H9 (cell line): ENCODE data around the gene SDK1. TPM values are rescaled to one million over a fixed set of nuclear protein-coding genes. Genes with fewer than 3 reads are reported as not detected.
A peak's percentile ranks its signal among the peaks of the same experiment; 100 is the strongest.

Experiments used
- DNase-seq: peaks from one replicate; pipeline ENCODE4 v3.0.0-alpha.2; 2017
- H2AFZ ChIP-seq: one replicate; pipeline ENCODE4 v1.6.1; 2013; ENCODE audit warnings: mild to moderate bottlenecking, low read length, control low read depth, moderate library complexity
- H2AK5ac ChIP-seq: 2 replicates; pipeline ENCODE4 v1.6.1; 2013; ENCODE audit warnings: low read length, control low read depth, mixed read lengths; ENCODE audit not compliant: insufficient read length
- H2BK120ac ChIP-seq: one replicate; pipeline ENCODE4 v1.6.1; 2013; ENCODE audit warnings: low read depth, mild to moderate bottlenecking, low read length, control low read depth, inconsistent platforms; ENCODE audit not compliant: poor library complexity, severe bottlenecking
- H2BK12ac ChIP-seq: 2 replicates; pipeline ENCODE4 v1.6.1; 2013; ENCODE audit warnings: low read length, control low read depth, mixed read lengths, low read depth; ENCODE audit not compliant: insufficient read length
- H2BK15ac ChIP-seq: 2 replicates; pipeline ENCODE4 v1.6.1; 2013; ENCODE audit warnings: low read depth, low read length, control low read depth
- H2BK20ac ChIP-seq: one replicate; pipeline ENCODE4 v1.6.1; 2013; ENCODE audit warnings: low read depth, mild to moderate bottlenecking, low read length, control low read depth, inconsistent platforms; ENCODE audit not compliant: poor library complexity, severe bottlenecking
- H2BK5ac ChIP-seq: 2 replicates; pipeline ENCODE4 v1.6.1; 2013; ENCODE audit warnings: low read length, control low read depth, mixed read lengths; ENCODE audit not compliant: insufficient read length
- H3K14ac ChIP-seq: 2 replicates; pipeline ENCODE4 v1.6.1; 2013; ENCODE audit warnings: low read length, control low read depth; ENCODE audit not compliant: insufficient read depth
- H3K18ac ChIP-seq: 2 replicates; pipeline ENCODE4 v1.6.1; 2013; ENCODE audit warnings: low read depth, mild to moderate bottlenecking, mixed read lengths, low read length, control low read depth; ENCODE audit not compliant: insufficient read length
- H3K23ac ChIP-seq: 2 replicates; pipeline ENCODE4 v1.6.1; 2013; ENCODE audit warnings: low read length, control low read depth, mixed read lengths, low read depth; ENCODE audit not compliant: insufficient read length
- H3K23me2 ChIP-seq: 2 replicates; pipeline ENCODE4 v1.6.1; 2013; ENCODE audit warnings: low read depth, mild to moderate bottlenecking, mixed read lengths, low read length, control low read depth; ENCODE audit not compliant: insufficient read length, poor library complexity, severe bottlenecking
- H3K27ac ChIP-seq: 2 replicates; pipeline ENCODE4 v1.5.1; 2013; ENCODE audit warnings: low read length, control low read depth, mixed read lengths, low read depth; ENCODE audit not compliant: insufficient read length
- H3K27me3 ChIP-seq: 2 replicates; pipeline ENCODE4 v1.6.1; 2013; ENCODE audit warnings: low read length, control low read depth, inconsistent platforms; ENCODE audit not compliant: insufficient read depth
- H3K4ac ChIP-seq: 2 replicates; pipeline ENCODE4 v1.6.1; 2013; ENCODE audit warnings: low read depth, mild to moderate bottlenecking, control low read depth, inconsistent platforms, low read length, moderate library complexity
- H3K4me1 ChIP-seq: 2 replicates; pipeline ENCODE4 v1.6.1; 2013; ENCODE audit warnings: low read length, control low read depth, inconsistent platforms; ENCODE audit not compliant: insufficient read depth
- H3K4me2 ChIP-seq: 2 replicates; pipeline ENCODE4 v1.6.1; 2013; ENCODE audit warnings: low read length, control low read depth, mixed read lengths; ENCODE audit not compliant: insufficient read length, insufficient read depth
- H3K56ac ChIP-seq: 2 replicates; pipeline ENCODE4 v1.6.1; 2013; ENCODE audit warnings: low read depth, mild to moderate bottlenecking, mixed read lengths, low read length, control low read depth; ENCODE audit not compliant: insufficient read length
- H3K79me1 ChIP-seq: 2 replicates; pipeline ENCODE4 v1.6.1; 2013; ENCODE audit warnings: low read depth, mild to moderate bottlenecking, moderate library complexity, low read length, control low read depth, inconsistent platforms; ENCODE audit not compliant: insufficient read depth, poor library complexity, severe bottlenecking
- H3K79me2 ChIP-seq: 2 replicates; pipeline ENCODE4 v1.6.1; 2013; ENCODE audit warnings: low read length, control low read depth, inconsistent platforms; ENCODE audit not compliant: insufficient read depth
- H3K9ac ChIP-seq: 2 replicates; pipeline ENCODE4 v1.6.1; 2013; ENCODE audit warnings: low read length, control low read depth, mixed read lengths; ENCODE audit not compliant: insufficient read length; ENCODE audit errors: extremely low read depth
- H3K9me3 ChIP-seq: one replicate; pipeline ENCODE4 v1.6.1; 2013; ENCODE audit warnings: low read depth, low read length, inconsistent platforms; ENCODE audit not compliant: control insufficient read depth
- H3T11ph ChIP-seq: one replicate; pipeline ENCODE4 v1.6.1; 2013; ENCODE audit warnings: mild to moderate bottlenecking, low read length, control low read depth, inconsistent platforms
- H4K20me1 ChIP-seq: one replicate; pipeline ENCODE4 v1.6.1; 2013; ENCODE audit not compliant: control insufficient read depth, insufficient read length, insufficient read depth
- H4K5ac ChIP-seq: 2 replicates; pipeline ENCODE4 v1.6.1; 2013; ENCODE audit warnings: low read depth, mild to moderate bottlenecking, mixed read lengths, low read length, control low read depth; ENCODE audit not compliant: insufficient read length
- H4K8ac ChIP-seq: replicated peaks from 2 replicates; pipeline ENCODE4 v1.6.1; 2013; ENCODE audit warnings: low read length, control low read depth, mixed read lengths, low read depth; ENCODE audit not compliant: insufficient read length
- H4K91ac ChIP-seq: 2 replicates; pipeline ENCODE4 v1.6.1; 2013; ENCODE audit warnings: low read depth, mild to moderate bottlenecking, moderate library complexity, mixed read lengths, low read length, control low read depth; ENCODE audit not compliant: insufficient read length
- H3K27ac Mint-ChIP-seq, 3 experiments: 2 replicates in 2 of 3; 3 replicates in 1 of 3; pipeline ENCODE4 v1.8.0; 2020 to 2021; ENCODE audit warnings: mixed read lengths in 3 of 3, mild to moderate bottlenecking in 1 of 3, moderate library complexity in 1 of 3
- H3K27me3 Mint-ChIP-seq: 2 replicates; pipeline ENCODE4 v1.8.0; 2021; ENCODE audit warnings: low read depth, mild to moderate bottlenecking, moderate library complexity, mixed read lengths
- H3K36me3 Mint-ChIP-seq, 3 experiments: 2 replicates in 2 of 3; 3 replicates in 1 of 3; pipeline ENCODE4 v1.8.0; 2020 to 2021; ENCODE audit warnings: low read depth in 3 of 3, mixed read lengths in 3 of 3; ENCODE audit not compliant: insufficient read depth in 1 of 3
- H3K4me1 Mint-ChIP-seq, 2 experiments: 2 replicates each; pipeline ENCODE4 v1.8.0; 2020; ENCODE audit warnings: mixed read lengths in 2 of 2
- H3K4me3 Mint-ChIP-seq, 2 experiments: 2 replicates in 1 of 2; 3 replicates in 1 of 2; pipeline ENCODE4 v1.8.0; 2020 to 2021; ENCODE audit warnings: mild to moderate bottlenecking in 2 of 2, mixed read lengths in 2 of 2, moderate library complexity in 1 of 2
- H3K9me3 Mint-ChIP-seq, 2 experiments: 2 replicates in 1 of 2; 3 replicates in 1 of 2; pipeline ENCODE4 v1.8.0; 2020; ENCODE audit warnings: mild to moderate bottlenecking in 2 of 2, mixed read lengths in 2 of 2, moderate library complexity in 1 of 2
- CTCF ChIP-seq: fragments of 200-600 bp; sonication (generic); conservative IDR thresholded peaks from 3 replicates; pipeline ENCODE4 v1.8.0; 2021; ENCODE audit warnings: antibody characterized with exemption, mild to moderate bottlenecking
- WGBS: extraction: QIAGEN DNeasy Blood & Tissue Kit; methylation state at CpG from one replicate; pipeline ENCODE4 v1.1.7; 2013; ENCODE audit warnings: missing lambda C conversion rate, low lambda C conversion rate, mixed read lengths; ENCODE audit not compliant: insufficient read length; ENCODE audit errors: extremely low coverage; 5-methylcytosine and 5-hydroxymethylcytosine counted together
- total RNA-seq: library from RNA; stranded (reverse); gene quantifications from 2 replicates; pipeline ENCODE4 v1.2.1, GENCODE V29; 2021

SDK1 gene
- total RNA-seq, 1 experiment from 2014 or later: 8.7 TPM

- H3K4me2 ChIP-seq: no peak overlapping the region
- H2BK15ac ChIP-seq: no peak overlapping the region
- WGBS: no CpG with 5 or more reads among the region's 6 CpGs
- no peaks in the 10 kb centered on the region for H4K20me1 ChIP-seq
- H4K5ac ChIP-seq: no peak overlapping the region
- no peak overlapping the region for H4K91ac ChIP-seq
- Mint-ChIP-seq H3K27me3 (peaks cover 2% of the 10 kb centered on the region; the same call in 1 of the 2 replicates), H3K27ac (no peak overlapping the region), H3K9me3 (no peaks in the 10 kb centered on the region), H3K4me1 (no peaks in the 10 kb centered on the region), H3K36me3 (no peaks in the 10 kb centered on the region; a peak in 1 of 7 replicates), H3K4me3 (no peak overlapping the region)
- no peak overlapping the region for H3K56ac ChIP-seq
- no peaks in the 10 kb centered on the region for H3K79me2 ChIP-seq
- H4K8ac ChIP-seq: no peak overlapping the region
- TF ChIP-seq CTCF: peak; percentile 30; the same call in 1 of the 3 replicates
- no peak overlapping the region for H3K14ac ChIP-seq
- DNase-seq: no peak
- H3K23me2 ChIP-seq: no peaks in the 10 kb centered on the region
- H3K27ac ChIP-seq: no peak overlapping the region
- H3K23ac ChIP-seq: no peak overlapping the region
- no peak overlapping the region for H2AFZ ChIP-seq
- no peak overlapping the region for H2AK5ac ChIP-seq
- no peak overlapping the region for H2BK120ac ChIP-seq
- H2BK5ac ChIP-seq: no peak overlapping the region
- no peaks in the 10 kb centered on the region for H3K79me1 ChIP-seq
- no peak overlapping the region for H3K18ac ChIP-seq
- H3K9ac ChIP-seq: no peak overlapping the region
- no peaks in the 10 kb centered on the region for H3K4me1 ChIP-seq
- no peaks in the 10 kb centered on the region for H3K27me3 ChIP-seq
- no peaks in the 10 kb centered on the region for H3K9me3 ChIP-seq
- no peak overlapping the region for H3K4ac ChIP-seq
- H2BK12ac ChIP-seq: no peak overlapping the region
- H3T11ph ChIP-seq: no peak overlapping the region
- no peak overlapping the region for H2BK20ac ChIP-seq
Observed at GRCh38 chr7:4159761-4160554, 858.9 kb downstream of the SDK1 start.
